Measurements from ENCODE around the gene BRD7. TPM values are rescaled to one million over a fixed set of nuclear protein-coding genes. Genes with fewer than 3 reads are reported as not detected.

The BRD7 gene
- polyA plus RNA-seq, 3 donors = 11.4 to 33.0 (median 21.2) TPM

- WGBS (ENCODE audit: insufficient coverage) = 100% methylated on average over 1 of the region's 9 CpGs
- Histone ChIP-seq H3K4me3 (replicated peaks in 1 of 3; ENCODE audit: low read depth in 2 of 3, low read length in 3 of 3) (no peak overlapping the region), H3K27ac (ENCODE audit: low read depth in 1 of 2, low read length in 2 of 2) (no peak overlapping the region), H3K9me3 (replicated peaks in 1 of 2; ENCODE audit: control insufficient read depth in 1 of 2, insufficient read depth in 1 of 2, low read length in 2 of 2) (no peaks in the 10 kb centered on the region), H3K79me2 (ENCODE audit: insufficient read depth, low read length) (peaks cover 23% of the 10 kb centered on the region), H4K20me1 (ENCODE audit: insufficient read depth, low read length) (peaks cover 99% of the 10 kb centered on the region), H3K4me1 (ENCODE audit: control insufficient read depth in 1 of 2, insufficient read depth in 2 of 2, low read length in 2 of 2) (peaks cover 4 to 6% of the 10 kb centered on the region in 2 donors), H3K36me3 (replicated peaks in 1 of 2; ENCODE audit: control insufficient read depth in 1 of 2, insufficient read depth in 2 of 2, low read length in 2 of 2) (peaks cover 94 to 100% of the 10 kb centered on the region in 2 donors), H3K9ac (ENCODE audit: insufficient read depth, low read length, poor library complexity, severe bottlenecking) (no peak overlapping the region), H3K27me3 (ENCODE audit: control insufficient read depth in 2 of 2, insufficient read depth in 2 of 2, low read length in 2 of 2) (no peaks in the 10 kb centered on the region), H2AFZ (ENCODE audit: insufficient read depth, low read depth, low read length, poor library complexity, severe bottlenecking) (no peak overlapping the region), H3K4me2 (replicated peaks; ENCODE audit: extremely low read depth, low read length, poor library complexity, severe bottlenecking) (no peak overlapping the region)
- H3K4me3 Mint-ChIP-seq = no peak overlapping the region
- H3K27me3 Mint-ChIP-seq (ENCODE audit: low read depth in 3 of 3) = no peaks in the 10 kb centered on the region
- H3K36me3 Mint-ChIP-seq = peaks cover 81 to 97% of the 10 kb centered on the region in 2 donors
- DNase-seq = no peak
- intact Hi-C loops (cut with micrococcal nuclease) = no loop called here
- H3K9me3 Mint-ChIP-seq = no peaks in the 10 kb centered on the region
- no peak for TF ChIP-seq CTCF (IDR thresholded peaks at IDR 0.05)
- peak overlapping the region in 2 of 7 donors; percentile 20 to 46 for H3K27ac Mint-ChIP-seq
- peaks cover 7% of the 10 kb centered on the region for H3K4me1 Mint-ChIP-seq
Measured at GRCh38 chr16:50318796-50319578, 49.8 kb downstream of the BRD7 start.

GRCh38 chr16:50316848-50317630, 51.7 kb downstream of the BRD7 start:
- DNase-seq = no peak

More at GRCh38 chr16:50316848-50317630, 51.7 kb downstream of the BRD7 start:
- Histone ChIP-seq H3K4me1 (ENCODE audit: control insufficient read depth in 1 of 2, insufficient read depth in 2 of 2, low read length in 2 of 2) (peaks cover 21 to 22% of the 10 kb centered on the region in 2 donors), H4K20me1 (ENCODE audit: insufficient read depth, low read length) (peaks cover 99% of the 10 kb centered on the region), H3K27ac (ENCODE audit: low read depth in 1 of 2, low read length in 2 of 2) (peak overlapping the region in 1 of 2 donors; percentile 80), H3K4me3 (replicated peaks in 1 of 3; ENCODE audit: low read depth in 2 of 3, low read length in 3 of 3) (no peak overlapping the region), H3K27me3 (ENCODE audit: control insufficient read depth in 2 of 2, insufficient read depth in 2 of 2, low read length in 2 of 2) (no peaks in the 10 kb centered on the region), H3K9ac (ENCODE audit: insufficient read depth, low read length, poor library complexity, severe bottlenecking) (no peak overlapping the region), H2AFZ (ENCODE audit: insufficient read depth, low read depth, low read length, poor library complexity, severe bottlenecking) (no peak overlapping the region), H3K9me3 (replicated peaks in 1 of 2; ENCODE audit: control insufficient read depth in 1 of 2, insufficient read depth in 1 of 2, low read length in 2 of 2) (no peaks in the 10 kb centered on the region), H3K36me3 (replicated peaks in 1 of 2; ENCODE audit: control insufficient read depth in 1 of 2, insufficient read depth in 2 of 2, low read length in 2 of 2) (peaks cover 91 to 100% of the 10 kb centered on the region in 2 donors), H3K79me2 (ENCODE audit: insufficient read depth, low read length) (peaks cover 23% of the 10 kb centered on the region), H3K4me2 (replicated peaks; ENCODE audit: extremely low read depth, low read length, poor library complexity, severe bottlenecking) (no peak overlapping the region)
- whole genome bisulfite sequencing (ENCODE audit: insufficient coverage) = 100% methylated on average over 7 of the region's 10 CpGs
- H3K9me3 Mint-ChIP-seq = no peaks in the 10 kb centered on the region
- H3K4me3 Mint-ChIP-seq = no peak overlapping the region
- H3K36me3 Mint-ChIP-seq = peaks cover 89 to 96% of the 10 kb centered on the region in 2 donors
- intact Hi-C loops (cut with micrococcal nuclease) = no loop called here
- peaks cover 26% of the 10 kb centered on the region for H3K4me1 Mint-ChIP-seq
- peak overlapping the region in 3 of 7 donors; percentile 10 to 57 (median 14) for H3K27ac Mint-ChIP-seq
- TF ChIP-seq CTCF (IDR thresholded peaks at IDR 0.05) = no peak
- H3K27me3 Mint-ChIP-seq (ENCODE audit: low read depth in 3 of 3) = no peaks in the 10 kb centered on the region
